HG02763 (cell line): ENCODE measurements around the gene KCNMA1.
"Not testable (repeated sequence)": the region's sequence is repeated elsewhere in the genome, so short reads cannot be mapped to it uniquely, and the experiment has no call there.

ENCODE experiments used
- ATAC-seq: cut with Tn5 transposase; IDR thresholded peaks from one replicate; pipeline ENCODE4 v1.9.1; 2021; ENCODE audit warnings: mild to moderate bottlenecking, moderate library complexity; ENCODE audit not compliant: unreplicated experiment

Gene KCNMA1

DNA sequence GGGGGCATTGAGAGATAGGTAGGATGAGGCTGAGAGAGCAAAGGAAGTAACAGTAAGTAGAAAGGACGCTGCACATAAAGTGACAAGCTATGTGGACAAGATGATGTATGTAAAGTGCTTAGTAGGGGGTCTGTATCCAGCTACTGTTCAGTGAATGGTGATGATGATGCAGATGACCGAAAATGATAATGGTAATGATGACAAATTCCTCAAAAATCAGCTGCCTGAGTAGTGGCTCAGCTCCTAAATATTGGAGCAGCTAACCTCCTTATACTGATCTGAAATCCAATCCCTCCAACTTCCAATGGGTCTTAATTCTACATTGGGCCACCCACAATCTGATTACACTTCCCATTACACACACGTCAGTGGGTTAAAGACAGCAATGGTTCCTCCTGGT, 27.1 kb upstream of the KCNMA1 start:
- ATAC-seq: no peak

- ATAC-seq: no peak
These were observed 26.4 kb upstream of the KCNMA1 start for GRCh38 chr10:77664008-77664407.

DNA sequence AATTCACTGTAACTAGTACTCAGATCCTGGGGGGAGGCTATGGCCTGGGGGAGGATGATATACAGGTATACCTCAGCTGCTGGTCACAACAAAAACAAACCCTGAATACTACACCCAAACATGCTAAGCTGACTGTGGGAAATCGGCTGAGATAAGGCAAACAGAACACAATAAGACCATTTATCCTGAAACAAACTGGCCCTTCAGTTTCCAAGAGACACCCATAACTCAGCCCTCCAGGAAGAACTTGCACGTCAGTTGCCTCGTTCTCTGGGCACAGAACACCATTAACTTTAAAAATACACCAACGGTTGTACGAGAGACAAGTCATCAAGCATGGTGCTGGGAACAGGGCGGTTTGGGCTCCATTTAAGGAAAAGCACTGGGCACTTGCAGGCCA, 24.1 kb upstream of the KCNMA1 start:
- ATAC-seq: no peak

DNA sequence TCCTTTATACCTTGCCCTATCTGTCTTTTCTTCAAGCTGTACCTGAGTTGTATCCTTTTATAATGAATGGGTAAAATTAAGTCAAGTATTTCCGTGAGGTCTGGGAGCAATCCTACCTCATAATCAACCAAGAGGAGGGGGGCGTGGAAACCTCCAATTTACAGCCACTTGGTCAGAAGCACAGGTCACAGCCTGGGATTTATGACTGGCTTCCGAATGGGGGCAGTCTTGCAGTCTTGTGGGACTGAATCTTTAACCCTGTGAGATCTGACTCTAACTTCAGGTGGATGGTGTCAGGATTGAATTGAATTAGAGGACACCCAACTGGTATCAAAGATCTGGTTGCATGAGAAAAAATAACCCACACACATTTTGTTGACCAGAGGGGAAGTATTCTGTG, 23.5 kb upstream of the KCNMA1 start:
- no peak for ATAC-seq

DNA sequence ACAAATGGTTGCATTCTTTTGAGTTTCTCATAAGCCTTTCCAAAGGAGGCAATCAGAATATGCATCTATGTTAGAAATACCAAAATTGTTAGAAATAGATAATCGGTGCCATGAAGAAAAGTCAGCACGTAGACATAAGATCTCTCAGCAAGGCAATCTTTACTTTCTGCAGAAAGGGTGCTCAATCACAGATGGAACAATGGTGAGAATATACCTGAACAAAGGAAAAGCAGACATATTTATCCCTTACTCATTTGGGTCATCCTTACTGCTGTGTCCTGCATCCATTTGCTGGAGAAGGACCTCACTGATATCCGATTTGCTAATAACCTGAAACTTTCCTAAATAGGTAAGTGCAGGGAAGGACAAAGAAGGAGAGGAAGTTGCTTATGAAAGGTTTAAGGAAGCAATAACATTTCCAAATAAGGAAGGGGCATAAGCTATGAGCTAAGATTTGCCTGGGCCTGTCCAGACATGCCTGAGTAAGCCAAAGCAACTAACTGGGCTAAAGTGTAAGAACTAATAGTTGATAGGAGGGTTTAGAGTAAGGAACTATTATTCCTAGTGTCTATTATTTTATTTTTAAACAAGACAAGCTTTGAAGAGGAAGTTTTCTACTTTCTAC, 21.6 kb upstream of the KCNMA1 start:
- not testable (repeated sequence) for ATAC-seq

- no peak for ATAC-seq
These were observed 15.6 kb upstream of the KCNMA1 start for GRCh38 chr10:77653210-77653609.

DNA sequence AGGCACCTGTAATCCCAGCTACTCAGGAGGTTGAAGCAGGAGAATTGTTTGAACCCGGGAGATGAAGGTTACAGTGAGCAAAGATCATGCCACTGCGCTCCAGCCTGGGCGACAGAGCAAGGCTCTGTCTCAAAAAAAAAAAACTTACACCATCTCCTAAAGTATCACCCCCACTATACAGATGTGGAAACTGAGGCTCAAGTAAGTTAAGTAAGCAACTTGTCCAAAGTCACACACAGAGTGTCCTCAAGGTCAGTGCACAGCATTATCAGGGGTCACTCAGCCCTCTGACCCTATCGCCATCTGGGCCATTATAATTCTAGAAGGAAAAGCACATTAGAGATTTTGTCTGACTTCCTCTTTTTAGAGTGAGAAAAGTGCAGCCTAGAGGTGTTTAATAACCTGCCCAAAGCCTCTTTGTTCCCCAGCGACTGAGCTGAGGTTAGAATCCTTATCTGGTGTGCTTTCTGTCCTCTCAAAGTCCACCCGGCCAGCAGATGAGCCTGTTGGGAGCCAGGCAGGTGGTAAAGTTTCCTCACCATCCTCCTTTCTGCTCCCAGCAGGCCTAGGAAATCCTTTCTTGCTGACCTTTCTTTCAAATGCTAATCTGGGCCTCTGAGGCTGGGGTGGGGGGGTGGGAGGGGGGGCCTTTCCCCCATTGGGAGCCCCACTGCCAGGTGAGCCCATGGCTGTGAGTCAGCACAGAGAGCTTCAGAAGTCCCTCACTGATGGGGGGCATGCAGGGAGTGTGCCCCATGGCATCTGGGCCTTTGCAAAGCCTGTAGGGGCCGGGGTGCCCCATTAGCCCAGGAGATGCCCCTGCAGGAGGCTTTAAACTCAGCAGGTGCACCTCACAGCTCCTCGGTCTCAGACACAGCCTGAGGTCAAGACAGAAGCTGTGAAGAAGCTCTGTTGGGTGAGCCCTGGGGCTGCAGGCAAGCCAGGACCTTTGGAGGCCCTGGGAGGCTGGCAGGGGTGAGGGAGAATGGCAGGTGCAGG, 12.0 kb upstream of the KCNMA1 start:
- ATAC-seq: no peak

DNA sequence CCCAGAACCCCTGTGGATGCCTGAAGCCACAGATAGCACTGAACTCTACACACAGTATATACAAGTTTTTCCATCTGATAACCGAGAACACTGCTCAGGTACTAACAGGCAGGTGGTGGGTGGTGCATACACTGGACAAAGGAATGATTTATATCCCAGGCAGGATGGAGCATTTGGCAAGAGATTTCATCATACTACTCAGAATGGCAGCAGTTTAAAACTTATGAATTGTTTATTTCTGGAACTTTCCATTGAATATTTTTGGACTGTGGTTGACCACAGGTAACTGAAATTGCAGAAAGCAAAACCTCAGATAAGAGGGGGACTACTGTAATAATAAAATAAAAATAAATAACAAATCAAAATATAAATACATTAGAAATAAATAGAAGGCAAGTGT, 10.9 kb upstream of the KCNMA1 start:
- no peak for ATAC-seq

DNA sequence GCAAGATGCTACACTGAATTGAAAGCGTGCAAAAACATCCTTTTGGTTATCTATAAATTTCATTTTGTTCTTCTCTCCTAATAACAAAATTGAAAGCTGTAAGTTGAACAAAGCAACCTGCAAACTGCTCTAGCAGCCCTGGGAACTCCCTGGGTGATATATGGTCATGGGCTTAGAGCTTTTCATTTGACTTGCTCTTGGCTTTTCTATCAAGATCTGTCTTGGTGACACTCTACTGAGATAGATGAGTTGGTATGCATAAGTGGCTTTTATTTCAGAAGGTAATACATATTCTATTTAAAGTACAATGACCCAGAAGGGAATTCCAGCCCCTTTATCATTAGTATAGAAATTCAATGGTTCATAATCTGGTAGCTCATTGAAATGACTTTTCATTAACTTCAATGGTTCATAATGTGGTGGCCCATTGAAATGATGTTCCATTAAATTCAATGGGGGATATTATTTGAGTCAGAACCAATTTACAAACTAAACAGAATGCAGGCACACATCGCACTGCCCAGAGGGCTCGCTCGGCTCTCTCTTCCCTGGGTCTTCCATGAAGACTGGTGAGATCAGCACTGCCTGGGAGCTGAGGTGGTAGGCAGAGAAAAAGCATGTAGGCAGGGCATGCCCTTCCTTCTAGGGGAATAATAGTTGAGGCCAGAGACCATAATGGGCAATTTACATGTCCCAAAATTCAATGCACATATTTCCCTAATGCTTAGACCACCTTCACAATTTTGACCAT, 10.1 kb upstream of the KCNMA1 start:
- no peak for ATAC-seq

- no peak for ATAC-seq
These were observed 7.1 kb upstream of the KCNMA1 start for GRCh38 chr10:77644557-77645243.

DNA sequence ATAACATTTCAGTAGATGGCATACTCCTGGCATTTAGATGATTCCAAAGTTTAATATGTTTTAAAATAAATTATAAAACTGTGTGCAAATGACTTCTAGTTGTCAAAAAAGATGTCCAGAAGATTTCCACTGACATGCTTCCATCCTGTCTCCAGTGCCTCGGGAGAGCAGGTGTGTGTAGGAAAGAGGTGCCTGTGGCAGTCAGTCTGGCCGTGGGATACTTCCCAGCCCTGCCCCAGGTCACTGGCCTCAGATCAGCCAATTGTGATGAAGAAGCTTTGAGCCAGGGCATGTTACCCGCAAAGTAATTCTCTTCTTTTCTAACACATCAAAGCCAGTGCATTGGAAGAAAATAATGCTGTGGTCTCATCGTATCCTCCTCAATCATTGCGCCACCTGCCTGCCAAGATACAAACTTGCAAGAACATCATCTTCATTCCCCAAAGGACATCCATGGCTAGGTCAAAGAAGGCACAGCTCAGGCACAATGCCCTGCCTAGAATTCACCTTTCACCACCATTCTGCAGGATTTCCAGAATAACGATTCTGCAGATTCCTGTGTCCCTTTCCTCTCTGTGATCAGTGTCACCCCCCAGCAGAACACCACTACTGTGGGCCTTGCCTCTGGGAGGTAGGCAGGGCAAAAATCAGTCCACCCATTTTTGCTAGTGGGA, 6.3 kb upstream of the KCNMA1 start:
- no peak for ATAC-seq

DNA sequence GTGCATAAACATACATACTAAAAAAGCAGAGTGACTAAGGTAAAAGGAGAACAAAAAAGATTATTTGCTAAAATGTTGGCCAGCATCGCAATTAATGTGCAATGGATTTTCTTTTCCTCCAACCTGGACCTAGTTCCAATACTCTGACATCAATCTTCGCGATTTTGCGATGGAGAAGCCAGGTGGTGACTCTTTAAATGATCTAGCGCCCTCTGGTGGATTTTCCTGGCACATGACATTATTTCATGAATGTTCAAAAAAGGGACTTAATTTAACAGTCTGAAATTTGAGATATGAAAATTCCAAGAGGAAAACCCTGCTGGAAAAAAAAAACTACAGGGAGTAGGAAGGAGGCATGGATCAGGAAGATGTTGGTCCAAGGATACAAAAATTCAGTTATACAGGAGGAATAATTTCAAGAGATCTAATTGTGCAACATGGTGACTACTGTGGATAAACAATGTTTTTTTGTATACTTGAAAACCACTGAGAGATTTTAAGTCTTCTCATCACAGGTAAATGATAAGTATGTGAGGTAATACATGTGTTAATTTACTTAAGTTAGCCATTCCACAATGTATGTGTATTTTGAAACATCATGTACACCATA, 4.3 kb upstream of the KCNMA1 start:
- no peak for ATAC-seq

GRCh38 chr10:77641344-77641743, 3.7 kb upstream of the KCNMA1 start:
- no peak for ATAC-seq

- no peak for ATAC-seq
These were observed 2.6 kb upstream of the KCNMA1 start for GRCh38 chr10:77640167-77640566.

GRCh38 chr10:77639756-77640155, 2.1 kb upstream of the KCNMA1 start:
- no peak for ATAC-seq

GRCh38 chr10:77638321-77639101, 903 bp upstream of the KCNMA1 start:
- ATAC-seq: no peak

- ATAC-seq: no peak
These were observed 559 bp downstream of the KCNMA1 start for GRCh38 chr10:77636967-77637531.

DNA sequence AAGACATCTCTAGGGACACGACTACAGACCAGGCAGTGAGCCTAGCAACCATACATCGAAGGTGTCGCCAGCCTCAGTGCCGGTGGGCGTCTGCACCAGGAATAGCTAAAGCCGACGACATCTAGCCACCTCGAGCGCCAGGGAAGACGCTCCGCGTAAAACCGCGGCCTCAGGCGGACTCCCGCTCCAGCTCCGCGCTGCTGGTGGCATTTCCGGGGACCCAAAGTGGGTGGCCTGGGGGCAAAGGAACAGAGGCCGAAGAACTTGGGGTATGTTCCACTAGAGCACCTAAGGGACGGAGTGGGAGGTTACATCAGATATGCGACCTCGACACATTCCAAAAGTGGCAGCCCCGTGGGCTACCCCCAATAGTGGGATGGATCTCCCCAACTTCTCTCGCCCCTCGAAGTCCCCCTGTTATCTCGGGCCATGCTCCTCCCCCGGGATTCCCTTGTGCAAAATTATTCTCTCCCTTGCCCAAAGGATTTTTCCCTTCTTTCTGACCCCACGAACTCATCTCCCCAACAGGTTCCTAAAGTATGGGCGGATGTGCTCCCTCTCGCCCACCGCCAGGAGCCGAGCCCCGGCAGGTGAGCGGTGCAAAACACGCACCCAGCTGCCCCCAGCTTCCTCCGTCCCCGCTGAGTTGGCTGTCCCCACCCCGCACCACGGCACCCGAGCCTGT, 1.2 kb downstream of the KCNMA1 start:
- ATAC-seq: no peak
